GM21786 (cell line): ENCODE measurements around the gene KRTAP9-6.
"Not testable (repeated sequence)": the region's sequence is repeated elsewhere in the genome, so short reads cannot be mapped to it uniquely, and the experiment has no call there.

Source experiments
- ATAC-seq: cut with Tn5 transposase; IDR thresholded peaks from one replicate; pipeline ENCODE4 v1.9.1; 2021; ENCODE audit not compliant: unreplicated experiment

KRTAP9-6 gene

DNA sequence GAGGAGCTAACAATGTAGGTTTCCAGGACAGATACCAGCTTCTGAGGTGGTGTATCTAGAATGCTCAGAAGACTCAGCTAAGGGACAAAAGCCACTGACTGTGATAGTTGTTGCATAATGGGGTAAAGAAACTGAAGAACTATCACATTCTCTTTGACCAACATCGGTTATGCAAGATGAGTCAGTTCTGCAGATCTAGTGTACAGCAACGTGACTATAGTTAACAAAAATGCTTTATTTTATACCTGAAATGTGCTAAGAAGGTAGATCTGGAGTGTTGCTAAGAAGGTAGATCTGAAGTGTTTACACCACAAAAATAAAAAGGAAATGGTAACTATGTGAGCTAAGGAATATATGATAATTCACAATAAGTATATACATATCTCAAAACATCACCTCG is 2.5 kb downstream of the KRTAP9-6 start:
- no peak for ATAC-seq

DNA sequence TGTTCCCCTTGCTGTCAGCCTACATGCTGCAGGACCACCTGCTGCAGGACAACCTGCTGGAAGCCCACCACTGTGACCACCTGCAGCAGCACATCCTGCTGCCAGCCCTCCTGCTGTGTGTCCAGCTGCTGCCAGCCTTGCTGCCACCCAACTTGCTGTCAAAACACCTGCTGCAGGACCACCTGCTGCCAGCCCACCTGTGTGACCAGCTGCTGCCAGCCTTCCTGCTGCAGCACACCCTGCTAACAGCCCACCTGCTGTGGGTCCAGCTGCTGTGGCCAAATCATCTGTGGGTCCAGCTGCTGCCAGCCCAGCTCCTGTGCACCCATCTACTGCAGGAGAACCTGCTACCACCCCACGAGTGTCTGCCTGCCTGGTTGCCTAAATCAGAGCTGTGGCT is 6.1 kb downstream of the KRTAP9-6 start:
- not testable (repeated sequence) for ATAC-seq

DNA sequence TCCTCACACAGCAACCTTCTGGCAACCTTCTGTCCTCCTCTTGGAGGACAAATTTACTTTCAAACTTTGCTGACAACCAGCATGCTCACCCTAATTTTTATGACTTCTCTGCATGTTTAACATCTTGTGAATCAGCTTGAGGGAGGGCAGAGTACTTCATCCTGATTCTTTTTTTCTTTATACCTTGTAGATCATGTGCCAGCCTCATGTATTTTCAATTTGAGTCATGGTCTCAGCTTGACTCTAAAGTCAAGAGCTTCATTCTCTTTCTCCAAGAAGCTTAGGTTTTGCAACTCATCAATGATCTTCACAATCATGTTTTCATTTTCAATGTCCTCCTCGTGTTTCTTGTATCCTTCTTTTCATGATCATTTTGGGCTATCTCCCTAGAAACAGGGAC is 6.7 kb downstream of the KRTAP9-6 start:
- ATAC-seq = no peak

DNA sequence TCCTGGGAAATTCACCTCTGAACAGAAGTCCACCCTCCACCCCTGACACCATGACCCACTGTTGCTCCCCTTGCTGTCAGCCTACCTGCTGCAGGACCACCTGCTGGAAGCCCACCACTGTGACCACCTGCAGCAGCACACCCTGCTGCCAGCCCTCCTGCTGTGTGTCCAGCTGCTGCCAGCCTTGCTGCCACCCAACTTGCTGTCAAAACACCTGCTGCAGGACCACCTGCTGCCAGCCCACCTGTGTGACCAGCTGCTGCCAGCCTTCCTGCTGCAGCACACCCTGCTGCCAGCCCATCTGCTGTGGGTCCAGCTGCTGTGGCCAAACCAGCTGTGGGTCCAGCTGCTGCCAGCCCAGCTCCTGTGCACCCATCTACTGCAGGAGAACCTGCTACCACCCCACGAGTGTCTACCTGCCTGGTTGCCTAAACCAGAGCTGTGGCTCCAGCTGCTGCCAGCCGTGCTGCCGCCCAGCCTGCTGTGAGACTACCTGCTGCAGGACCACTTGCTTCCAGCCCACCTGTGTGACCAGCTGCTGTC is 10.5 kb downstream of the KRTAP9-6 start, which contains the start of gene KRTAP9-7:
TSS of gene KRTAP9-7 (plus strand) at position 51 of the 543 bp plus-strand sequence. CDS start at position 51, 0 bp downstream.
- ATAC-seq = not testable (repeated sequence)

DNA sequence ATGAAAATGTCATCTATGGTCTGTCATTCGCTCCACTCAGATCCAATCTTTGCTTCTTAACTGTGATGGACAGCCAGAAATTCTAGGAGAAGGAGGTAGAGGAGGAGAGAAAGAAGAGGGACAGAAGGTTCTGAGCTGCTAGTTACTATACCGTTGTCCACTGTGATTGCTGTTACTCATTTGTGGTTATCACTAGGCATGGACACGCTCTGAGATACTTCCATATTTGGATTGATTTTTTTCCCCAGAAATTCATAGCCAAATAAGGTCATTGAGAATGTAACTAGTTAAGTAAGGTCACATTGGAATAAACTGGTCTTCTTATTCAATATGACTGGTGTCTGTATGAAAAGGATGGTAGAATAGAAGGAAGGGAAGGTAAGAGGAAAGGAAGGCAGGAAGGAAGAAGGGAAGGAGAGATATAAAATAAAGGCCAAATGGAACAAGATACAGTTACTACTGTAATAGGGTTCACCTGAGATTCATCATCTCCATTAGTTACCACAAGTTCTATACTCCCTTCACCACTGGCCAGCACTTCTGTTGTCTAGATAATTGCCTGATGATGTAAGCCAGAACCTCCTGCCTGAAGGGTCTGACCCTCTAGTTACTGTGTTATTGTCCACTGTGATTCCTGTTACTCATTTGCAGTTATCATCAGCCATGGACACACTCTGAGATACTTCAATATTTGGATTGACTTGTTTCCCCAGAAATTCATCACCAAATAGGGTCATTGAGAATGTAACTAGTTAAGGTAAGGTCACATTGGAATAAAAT is 13.2 kb downstream of the KRTAP9-6 start:
- no peak for ATAC-seq

DNA sequence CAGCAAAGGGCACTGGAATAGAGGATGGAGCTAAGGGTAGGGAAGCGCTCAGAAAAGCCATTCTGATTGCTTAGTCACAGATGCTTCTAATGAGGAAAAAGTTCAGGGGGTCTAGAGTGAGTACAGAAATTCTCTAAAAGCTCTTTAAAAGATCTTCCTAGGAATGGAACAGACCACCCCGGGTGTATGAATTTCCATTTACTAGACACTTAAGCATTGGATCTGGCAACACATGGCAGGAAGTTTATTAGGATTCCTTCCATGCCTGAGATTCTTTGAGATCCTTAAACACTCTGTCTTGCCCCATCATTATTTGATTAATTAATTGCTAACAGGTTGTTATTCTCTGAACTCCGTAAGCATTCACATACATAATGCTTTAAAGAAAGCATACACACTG is 18.9 kb downstream of the KRTAP9-6 start:
- no peak for ATAC-seq

DNA sequence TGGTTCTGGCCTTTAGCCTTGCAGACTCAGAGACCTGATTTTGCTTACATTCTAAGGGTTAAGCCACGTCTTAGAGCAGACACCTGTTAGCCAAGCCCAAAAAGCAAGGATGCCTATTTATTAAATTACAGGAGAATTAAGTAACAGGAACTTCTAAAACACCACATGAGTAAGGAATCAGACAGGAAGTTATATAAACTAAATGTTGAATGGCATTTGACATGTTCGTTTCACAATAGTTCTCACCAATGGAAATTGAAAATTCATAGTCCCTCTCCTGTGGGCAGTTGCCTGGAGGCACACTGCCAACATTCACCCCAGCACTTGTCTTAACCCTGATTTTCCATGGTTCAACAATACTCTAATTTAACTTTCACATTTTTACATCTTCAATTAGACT is 19.4 kb downstream of the KRTAP9-6 start:
- no peak for ATAC-seq

DNA sequence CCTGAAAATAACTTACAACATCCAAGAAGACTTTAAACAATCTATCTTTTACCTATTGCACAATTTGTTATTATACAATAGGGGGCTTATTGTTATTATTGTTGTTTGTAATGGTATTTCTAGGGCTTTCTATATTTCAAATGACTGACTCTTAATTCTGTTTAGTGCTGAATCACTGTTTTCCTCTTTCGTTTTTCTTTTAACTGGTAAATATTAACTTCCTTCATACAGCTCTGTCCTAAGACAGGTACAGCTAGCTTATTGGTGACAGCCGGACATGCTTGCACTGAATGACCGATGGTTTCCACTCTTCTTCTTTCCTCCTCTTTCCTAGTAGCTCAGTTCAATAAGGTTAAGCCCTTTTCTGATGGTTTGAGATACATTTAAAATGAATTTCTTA is 21.9 kb downstream of the KRTAP9-6 start:
- ATAC-seq = no peak

DNA sequence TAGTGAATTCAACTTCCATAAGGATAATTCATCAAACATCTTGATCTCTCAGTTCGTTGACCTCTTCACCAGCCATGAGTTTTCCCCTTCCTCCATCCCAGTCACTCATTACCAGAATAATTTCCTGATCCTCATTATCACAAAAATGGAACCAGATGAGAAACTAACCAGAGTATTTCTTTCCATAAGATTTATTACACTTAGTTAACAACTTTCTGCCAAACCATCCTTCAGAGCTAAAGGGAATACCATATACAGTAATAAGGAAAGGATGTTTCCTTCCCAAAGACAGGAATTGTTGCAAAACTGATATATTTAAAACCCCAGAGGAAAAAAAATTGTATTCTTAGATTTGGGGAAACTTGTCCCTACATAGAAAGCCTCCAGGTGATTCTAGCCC is 28.8 kb downstream of the KRTAP9-6 start:
- no peak for ATAC-seq

DNA sequence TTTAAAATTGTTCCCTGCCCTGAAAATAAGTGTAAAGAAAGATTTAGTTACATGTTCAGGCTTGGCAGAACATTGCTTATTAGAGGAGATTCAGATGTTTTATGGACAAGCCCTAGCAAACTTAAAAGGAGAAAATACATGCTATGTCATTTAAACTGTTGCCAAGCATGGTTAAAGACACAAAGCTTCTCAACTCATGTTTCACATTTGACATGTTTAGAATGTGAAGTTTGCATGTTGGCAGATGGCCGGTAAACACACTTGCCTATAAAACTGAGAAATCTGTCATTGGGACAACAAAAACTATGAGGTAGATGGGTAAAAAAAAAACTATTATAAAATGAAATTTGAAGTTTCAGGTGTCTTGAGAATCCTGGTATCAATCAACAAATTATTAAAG is 31.7 kb downstream of the KRTAP9-6 start:
- ATAC-seq = no peak

DNA sequence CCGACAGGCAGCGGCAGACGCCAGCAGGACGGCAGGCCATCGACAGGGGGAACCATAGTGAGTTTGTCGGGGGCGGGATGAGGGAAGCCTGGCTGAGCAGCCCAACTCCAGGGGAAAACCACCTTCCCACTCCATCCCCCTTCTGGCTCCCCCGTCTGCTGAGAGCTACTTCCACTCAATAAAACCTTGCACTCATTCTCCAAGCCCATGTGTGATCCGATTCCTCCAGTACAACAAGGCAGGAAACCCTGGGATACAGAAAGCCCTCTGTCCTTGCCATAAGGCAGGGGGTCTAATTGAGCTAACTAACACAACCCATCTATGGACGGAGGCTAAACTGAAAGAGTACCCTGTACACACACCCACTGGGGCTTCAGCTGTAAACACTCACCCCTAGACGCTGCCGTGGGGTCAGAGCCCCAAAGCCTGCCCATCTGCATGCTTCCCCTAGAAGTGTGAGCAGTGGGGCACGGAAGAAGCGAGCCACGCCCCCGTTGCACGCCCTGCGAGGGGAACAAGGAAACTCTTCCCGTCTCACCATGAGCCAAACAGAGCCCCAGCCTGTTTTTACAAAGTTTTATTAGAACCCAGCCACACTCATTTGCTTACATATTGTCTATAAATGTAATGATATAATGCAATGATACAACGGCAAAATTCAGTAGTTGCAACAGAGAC is 33.4 kb downstream of the KRTAP9-6 start:
- ATAC-seq = no peak

DNA sequence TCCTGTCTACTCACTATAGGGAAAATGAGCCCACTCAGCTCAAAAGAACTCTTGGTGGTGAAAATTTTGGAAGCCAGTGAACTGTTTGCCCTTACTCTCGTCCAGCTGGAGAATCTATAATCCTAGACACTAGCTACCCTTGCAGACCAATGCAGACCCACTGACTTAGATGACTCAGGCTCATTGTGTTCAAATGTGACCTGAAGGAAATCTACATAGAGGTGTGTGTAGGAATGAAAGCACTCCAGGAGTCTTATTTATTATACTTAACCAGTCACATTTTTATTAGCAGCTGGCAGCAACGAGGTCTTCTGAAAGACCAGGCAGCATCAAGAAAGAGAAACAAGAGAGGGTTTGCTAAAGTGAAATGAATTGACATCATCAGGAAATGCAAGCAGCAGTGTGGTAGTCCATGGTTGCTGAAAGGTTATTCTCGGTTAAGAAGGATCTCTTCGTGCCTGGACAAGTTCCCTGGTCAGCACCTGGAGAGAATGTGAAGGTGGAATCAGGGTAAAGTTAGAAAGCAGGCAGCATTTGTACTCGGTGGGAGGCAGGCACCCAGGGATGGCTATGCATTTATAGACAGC is 36.1 kb downstream of the KRTAP9-6 start:
- no peak for ATAC-seq

DNA sequence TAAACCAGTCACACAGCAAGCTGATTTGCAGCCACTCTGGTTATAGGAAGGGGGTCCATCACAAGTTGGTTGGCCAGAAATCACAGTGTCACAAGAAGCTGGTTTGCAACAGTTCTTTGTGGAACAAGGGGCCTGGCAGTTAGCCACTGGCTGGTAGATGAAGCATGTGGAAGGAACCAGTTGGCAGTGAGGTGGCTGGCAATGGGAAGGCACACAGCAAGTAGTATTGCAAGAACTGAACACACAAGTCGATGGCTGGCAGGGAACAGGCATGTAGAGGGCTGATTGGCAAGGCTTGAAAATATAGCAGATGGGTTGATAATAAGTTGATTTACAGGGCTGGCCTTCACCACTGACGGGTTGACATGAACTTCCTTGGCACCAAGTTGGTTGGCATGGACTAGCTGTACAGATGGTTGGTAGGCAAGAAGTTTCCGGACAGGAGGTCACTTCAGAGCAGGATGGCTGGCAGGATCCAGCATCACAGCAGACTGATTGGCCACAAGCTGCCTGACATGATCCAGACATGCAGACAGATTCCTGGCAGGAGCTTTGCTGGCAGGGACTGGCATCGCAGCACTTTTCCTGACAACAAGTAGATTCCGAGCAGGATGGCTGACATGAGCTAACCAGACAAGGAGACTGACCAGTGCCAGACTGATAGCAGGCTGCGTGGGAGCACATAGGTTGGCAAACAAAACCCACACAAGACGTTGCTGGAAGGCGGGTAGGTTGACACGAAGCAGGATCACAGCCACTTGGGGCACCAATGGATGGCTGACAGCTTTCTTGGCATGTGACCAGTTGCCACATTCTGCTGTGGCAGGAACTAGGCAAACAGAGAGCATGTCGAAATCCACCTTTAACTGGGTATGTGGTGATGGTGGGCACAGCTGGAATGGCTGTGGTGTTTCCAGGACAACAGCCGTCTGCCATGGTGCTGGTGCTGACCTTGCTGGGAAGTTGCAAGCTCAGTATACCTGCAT is 37.0 kb downstream of the KRTAP9-6 start, which contains the start of gene KRTAP29-1:
TSS of gene KRTAP29-1 (minus strand) at position 936 of the 986 bp plus-strand sequence. CDS start at position 936, 0 bp downstream.
- no peak for ATAC-seq

DNA sequence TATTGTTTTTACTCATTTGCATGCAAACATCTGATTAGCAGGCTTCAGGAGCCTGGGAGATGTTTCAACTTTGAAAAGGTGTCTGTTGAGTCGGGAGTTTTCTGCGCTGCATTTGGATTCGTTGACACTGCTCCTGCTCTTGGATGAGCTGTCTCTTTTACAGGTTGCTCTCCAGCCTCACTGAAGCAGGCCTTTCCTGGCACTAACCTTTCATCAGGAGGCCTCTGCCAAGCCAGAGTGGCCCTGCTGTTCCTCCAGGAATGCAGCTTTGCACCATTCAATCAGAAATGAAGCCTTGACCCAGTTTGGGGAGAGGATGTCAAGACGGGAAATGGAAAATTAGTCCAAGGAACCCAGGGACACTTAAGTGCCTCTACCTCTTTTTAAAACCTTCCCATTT is 37.8 kb downstream of the KRTAP9-6 start:
- no peak for ATAC-seq

DNA sequence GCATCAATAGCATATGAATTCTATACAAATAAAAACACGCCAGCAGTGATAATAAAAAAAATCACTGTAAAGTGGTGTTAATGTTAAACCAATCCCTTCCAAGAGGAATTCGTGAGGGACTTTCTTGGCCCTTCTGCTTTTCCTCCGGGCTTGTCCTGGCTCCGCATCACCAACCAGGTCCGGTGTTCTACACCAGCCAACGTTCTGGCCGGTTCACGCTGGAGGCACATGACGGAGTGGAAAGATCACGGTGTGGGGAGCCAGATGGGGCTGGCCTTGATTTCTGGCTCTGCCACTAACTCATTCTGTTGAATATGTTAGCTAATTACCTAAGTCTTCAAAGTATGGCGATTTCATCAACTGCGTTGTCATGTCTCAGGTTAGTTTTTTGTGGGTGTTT is 38.9 kb downstream of the KRTAP9-6 start:
- no peak for ATAC-seq

DNA sequence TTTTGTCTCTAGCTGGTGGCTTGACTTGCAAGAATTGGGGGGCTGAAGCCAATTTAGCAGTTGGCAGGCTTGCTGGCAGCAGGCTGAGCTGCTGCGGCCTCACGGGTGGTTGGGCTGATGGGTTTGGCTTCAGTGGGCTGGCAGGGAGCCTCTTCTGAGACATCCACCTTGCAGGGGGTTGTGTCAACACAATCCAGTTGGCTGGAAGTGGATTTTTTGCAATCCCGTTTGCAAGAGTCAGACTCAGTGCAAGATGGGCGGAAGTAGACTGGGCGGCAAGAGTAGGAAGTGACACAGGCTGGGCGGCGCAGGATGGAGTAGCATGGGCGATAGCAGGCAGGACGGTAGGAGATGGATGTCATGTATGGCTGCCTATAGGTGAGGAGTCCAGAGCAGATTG is 42.5 kb downstream of the KRTAP9-6 start:
- ATAC-seq = no peak

DNA sequence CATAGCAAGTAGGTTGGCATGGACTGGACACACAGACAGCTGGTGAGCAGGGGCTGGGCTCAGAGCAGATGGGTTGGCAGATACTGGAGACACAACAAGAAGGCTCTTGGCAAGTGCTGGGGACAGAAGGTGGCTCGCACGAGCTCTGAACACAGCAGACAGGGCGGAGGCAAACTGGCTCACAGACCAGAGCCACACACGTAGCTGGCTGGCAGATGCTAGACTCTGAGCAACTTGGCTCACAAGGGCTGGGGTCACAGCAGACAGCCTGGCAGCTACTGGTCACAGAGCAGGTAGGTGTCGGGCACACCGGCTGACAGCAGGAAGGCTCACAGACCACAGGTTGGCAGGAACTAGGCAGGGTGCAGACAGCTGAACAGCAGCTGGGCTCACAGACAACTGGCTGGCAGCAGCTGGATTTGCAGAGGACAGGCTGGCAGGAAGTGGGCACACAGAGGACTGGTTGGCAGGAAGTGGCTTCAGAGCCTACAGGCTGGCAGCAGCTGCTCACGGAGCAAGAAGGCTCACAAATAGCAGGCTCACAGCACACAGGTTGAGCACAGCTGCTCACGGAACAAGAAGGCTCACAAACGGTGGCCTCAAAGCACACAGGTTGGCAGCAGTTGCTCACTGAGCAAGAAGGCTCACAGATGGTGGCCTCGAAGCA is 43.2 kb downstream of the KRTAP9-6 start:
- no peak for ATAC-seq

DNA sequence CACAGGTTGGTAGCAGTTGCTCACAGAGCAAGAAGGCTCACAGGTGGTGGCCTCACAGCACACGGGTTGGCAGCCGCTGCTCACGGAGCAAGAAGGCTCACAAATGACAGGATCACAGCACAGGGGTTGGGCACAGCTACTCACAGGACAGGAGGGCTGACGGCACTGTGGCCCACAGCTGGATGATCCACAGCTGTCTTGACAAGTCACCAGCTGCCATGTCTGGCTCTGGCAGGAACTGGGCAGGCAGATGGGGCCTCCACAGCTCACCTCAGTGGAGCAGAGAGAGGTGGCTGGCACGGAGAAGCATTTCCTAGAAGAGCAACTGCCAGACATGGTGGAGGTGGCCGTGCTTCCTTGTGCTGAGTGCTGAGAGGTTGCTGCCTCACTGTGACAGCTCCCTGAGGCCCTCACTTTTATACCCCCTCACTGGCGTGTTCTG is 43.8 kb downstream of the KRTAP9-6 start, which contains the start of gene KRTAP16-1:
TSS of gene KRTAP16-1 (minus strand) at position 392 of the 442 bp plus-strand sequence. CDS start at position 336, 56 bp downstream.
- no peak for ATAC-seq

DNA sequence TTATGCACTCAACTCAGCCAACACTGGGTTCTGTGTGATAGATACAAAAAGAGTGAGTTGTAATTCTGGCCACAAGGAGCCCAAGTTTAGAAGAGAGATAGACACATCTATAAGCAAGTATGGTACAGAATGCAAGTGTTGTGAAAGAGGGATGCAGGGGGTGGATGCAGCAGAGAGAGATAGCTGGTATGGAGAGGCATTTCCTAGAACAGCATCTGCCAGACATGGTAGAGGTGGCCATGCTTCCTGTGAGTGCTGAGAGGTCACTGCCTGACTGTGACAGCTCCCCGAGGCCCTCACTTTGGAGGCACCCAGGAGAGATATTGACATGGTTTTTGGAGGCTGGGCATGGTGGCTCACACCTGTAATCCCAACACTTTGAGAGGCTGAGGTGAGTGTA is 45.9 kb downstream of the KRTAP9-6 start:
- no peak for ATAC-seq
